Testis (tissue), 3 donors: ENCODE data around the gene TMEM151B. TPM values are rescaled to one million over a fixed set of nuclear protein-coding genes. Genes with fewer than 3 reads are reported as not detected.

Source experiments
- DNase-seq: peaks from one replicate; pipeline ENCODE4 v3.0.0-alpha.2; 2019
- H3K27ac ChIP-seq, 2 donors: fragments of 200-600 bp; sonication (generic); one replicate each; pipeline ENCODE4 v1.5.1; 2019
- H3K27me3 ChIP-seq: fragments of 200-600 bp; sonication (generic); one replicate; pipeline ENCODE4 v1.5.1; 2019
- H3K36me3 ChIP-seq: fragments of 200-600 bp; sonication (generic); one replicate; pipeline ENCODE4 v1.5.1; 2017; ENCODE audit warnings: low read depth; ENCODE audit errors: missing control alignments
- H3K4me1 ChIP-seq: fragments of 200-600 bp; sonication (generic); one replicate; pipeline ENCODE4 v1.5.1; 2019
- H3K4me3 ChIP-seq, 2 donors: fragments of 200-600 bp; sonication (generic); one replicate each; pipeline ENCODE4 v1.5.1; 2017 to 2019
- H3K9me3 ChIP-seq: fragments of 200-600 bp; sonication (generic); one replicate; pipeline ENCODE4 v1.5.1; 2017
- POLR2A ChIP-seq: fragments of 450-650 bp; IDR thresholded peaks from one replicate; pipeline ENCODE4 v1.6.1; 2017; ENCODE audit warnings: antibody characterized with exemption, mild to moderate bottlenecking, moderate library complexity
- WGBS, 2 donors: methylation state at CpG; one replicate each; pipeline ENCODE4 v1.1.5; 2018; 5-methylcytosine and 5-hydroxymethylcytosine counted together
- intact Hi-C: fragments of 100-400 bp; cut with DNase I; formaldehyde crosslinking; loops from one replicate; pipeline ENCODE4 v1.15.1; 2023; ENCODE audit warnings: low total_unique reads
- polyA plus RNA-seq: library from polyadenylated mRNA; stranded (reverse); fragments of 350-450 nt; fragmentation: Illumina TruSeq; extraction: RNeasy Lipid Tissue Mini Kit (QIAGEN cat#74804); gene quantifications from one replicate; pipeline ENCODE4 v1.2.3, GENCODE V29; 2014; ENCODE audit warnings: low read depth, low replicate concordance; ENCODE audit not compliant: insufficient read depth
- total RNA-seq, 2 donors: library from RNA; depleted of rRNA; stranded (reverse); fragments of >200 nt; gene quantifications; one replicate each; pipeline ENCODE4 v1.2.3, GENCODE V29; 2016
- TF ChIP-seq, protein P1 (sequence below), 3 experiments: fragments of 450-650 bp in 2 of 3; fragments of 200-600 bp in 1 of 3; sonication (generic) in 1 of 3; IDR thresholded peaks; one replicate each; pipeline ENCODE4 v1.5.1; 2016 to 2019; ENCODE audit warnings: antibody characterized with exemption in 3 of 3, mild to moderate bottlenecking in 2 of 3, moderate library complexity in 1 of 3

Gene TMEM151B
- total and polyA plus RNA-seq, 3 donors from 2014 or later: 1.3 to 2.8 (median 1.6) TPM

DNA sequence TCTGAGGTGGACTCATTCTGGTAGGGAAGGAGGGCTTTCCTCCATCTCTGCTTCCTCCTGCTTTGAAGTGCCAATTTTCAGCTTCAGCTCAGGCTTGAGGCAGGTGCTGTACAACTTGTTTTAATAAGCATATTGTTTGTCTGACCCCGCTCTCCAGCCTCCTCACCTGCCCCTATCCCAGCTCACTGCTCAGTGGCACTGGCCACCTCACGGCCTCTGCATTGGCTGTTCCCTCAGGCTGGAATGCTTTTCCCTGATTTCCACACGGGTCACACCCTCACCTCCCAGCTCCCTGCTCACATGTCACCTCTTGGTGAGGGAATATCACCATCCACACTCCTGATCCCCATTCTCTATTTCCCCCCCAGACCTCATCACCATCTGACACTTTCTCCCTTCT, 28.6 kb downstream of the TMEM151B start:
- TF ChIP-seq POLR2A: no peak
- TF ChIP-seq, protein P1, sequence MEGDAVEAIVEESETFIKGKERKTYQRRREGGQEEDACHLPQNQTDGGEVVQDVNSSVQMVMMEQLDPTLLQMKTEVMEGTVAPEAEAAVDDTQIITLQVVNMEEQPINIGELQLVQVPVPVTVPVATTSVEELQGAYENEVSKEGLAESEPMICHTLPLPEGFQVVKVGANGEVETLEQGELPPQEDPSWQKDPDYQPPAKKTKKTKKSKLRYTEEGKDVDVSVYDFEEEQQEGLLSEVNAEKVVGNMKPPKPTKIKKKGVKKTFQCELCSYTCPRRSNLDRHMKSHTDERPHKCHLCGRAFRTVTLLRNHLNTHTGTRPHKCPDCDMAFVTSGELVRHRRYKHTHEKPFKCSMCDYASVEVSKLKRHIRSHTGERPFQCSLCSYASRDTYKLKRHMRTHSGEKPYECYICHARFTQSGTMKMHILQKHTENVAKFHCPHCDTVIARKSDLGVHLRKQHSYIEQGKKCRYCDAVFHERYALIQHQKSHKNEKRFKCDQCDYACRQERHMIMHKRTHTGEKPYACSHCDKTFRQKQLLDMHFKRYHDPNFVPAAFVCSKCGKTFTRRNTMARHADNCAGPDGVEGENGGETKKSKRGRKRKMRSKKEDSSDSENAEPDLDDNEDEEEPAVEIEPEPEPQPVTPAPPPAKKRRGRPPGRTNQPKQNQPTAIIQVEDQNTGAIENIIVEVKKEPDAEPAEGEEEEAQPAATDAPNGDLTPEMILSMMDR (IDR thresholded peaks at IDR 0.05): no peak
- no peaks in the 10 kb centered on the region for H3K9me3 ChIP-seq
- no peaks in the 10 kb centered on the region for H3K27me3 ChIP-seq
- H3K27ac ChIP-seq: no peak overlapping the region
- intact Hi-C loops: no loop called here
- 77 to 83% methylated on average over 3 of the region's 3 CpGs for WGBS, 2 donors
- H3K4me3 ChIP-seq: no peak overlapping the region
- peaks cover 9% of the 10 kb centered on the region for H3K4me1 ChIP-seq
- DNase-seq: no peak
- H3K36me3 ChIP-seq: no peaks in the 10 kb centered on the region

DNA sequence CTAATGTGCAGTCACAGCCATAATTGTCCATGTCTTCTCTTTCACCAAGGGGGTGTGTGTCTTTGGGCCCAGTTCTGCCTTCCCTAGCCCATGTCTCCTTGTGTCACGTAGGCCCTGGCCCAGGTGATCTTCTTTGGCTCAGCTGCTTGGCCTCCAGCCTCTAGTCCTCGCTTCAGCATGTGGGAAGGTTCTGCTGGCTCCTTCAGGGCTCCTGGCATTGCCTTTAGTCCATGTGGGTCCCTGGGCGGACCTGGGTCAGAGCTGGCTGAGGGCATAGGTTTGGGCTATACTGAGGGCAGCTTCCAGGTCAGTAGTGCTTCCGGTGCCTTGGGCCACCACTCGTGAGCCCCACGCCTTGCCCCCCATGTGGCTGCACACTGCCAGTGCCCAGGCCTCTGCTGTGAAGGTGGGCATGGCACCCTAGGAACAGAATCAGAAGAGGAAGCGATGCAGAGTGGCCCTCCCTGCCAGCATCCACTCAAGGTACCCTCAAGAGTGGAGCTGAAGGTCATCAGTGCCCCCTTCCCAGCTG, 30.1 kb downstream of the TMEM151B start:
- DNase-seq: no peak
- 79 to 83% methylated on average over 3 to 7 of the region's 7 CpGs for WGBS, 2 donors
- no peaks in the 10 kb centered on the region for H3K36me3 ChIP-seq
- peaks cover 9% of the 10 kb centered on the region for H3K4me1 ChIP-seq
- TF ChIP-seq POLR2A: no peak
- TF ChIP-seq, protein P1 (IDR thresholded peaks at IDR 0.05): no peak
- no peaks in the 10 kb centered on the region for H3K27me3 ChIP-seq
- no peak overlapping the region for H3K27ac ChIP-seq
- intact Hi-C loops: no loop called here
- H3K4me3 ChIP-seq: no peak overlapping the region
- H3K9me3 ChIP-seq: no peaks in the 10 kb centered on the region

DNA sequence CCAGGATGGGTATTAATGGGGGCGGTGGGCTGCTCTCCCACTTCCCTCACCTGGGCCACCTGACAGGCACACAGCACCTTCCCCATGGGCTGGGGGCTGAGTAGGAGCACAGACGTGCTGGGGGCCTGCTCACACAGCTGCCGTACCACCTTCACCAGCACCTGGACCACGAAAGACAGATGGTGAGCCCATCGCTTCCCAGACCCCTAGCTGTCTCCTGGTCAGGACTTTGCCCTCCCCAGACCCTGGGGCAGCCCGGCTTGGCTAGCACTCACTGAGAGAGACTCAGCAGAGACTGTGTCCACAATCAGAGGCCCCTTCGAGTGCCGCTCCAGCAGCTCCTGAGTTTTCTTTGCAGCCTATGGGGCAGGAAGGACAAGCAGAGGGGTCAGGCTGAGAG, 30.9 kb downstream of the TMEM151B start:
- no peak overlapping the region for H3K4me3 ChIP-seq
- H3K36me3 ChIP-seq: no peaks in the 10 kb centered on the region
- DNase-seq: no peak
- no peak overlapping the region for H3K27ac ChIP-seq
- H3K9me3 ChIP-seq: no peaks in the 10 kb centered on the region
- TF ChIP-seq, protein P1 (IDR thresholded peaks at IDR 0.05): no peak
- no peak for TF ChIP-seq POLR2A
- intact Hi-C loops: no loop called here
- peaks cover 9% of the 10 kb centered on the region for H3K4me1 ChIP-seq
- H3K27me3 ChIP-seq: no peaks in the 10 kb centered on the region
- WGBS, 2 donors: 73 to 88% methylated on average over 2 to 8 of the region's 8 CpGs

DNA sequence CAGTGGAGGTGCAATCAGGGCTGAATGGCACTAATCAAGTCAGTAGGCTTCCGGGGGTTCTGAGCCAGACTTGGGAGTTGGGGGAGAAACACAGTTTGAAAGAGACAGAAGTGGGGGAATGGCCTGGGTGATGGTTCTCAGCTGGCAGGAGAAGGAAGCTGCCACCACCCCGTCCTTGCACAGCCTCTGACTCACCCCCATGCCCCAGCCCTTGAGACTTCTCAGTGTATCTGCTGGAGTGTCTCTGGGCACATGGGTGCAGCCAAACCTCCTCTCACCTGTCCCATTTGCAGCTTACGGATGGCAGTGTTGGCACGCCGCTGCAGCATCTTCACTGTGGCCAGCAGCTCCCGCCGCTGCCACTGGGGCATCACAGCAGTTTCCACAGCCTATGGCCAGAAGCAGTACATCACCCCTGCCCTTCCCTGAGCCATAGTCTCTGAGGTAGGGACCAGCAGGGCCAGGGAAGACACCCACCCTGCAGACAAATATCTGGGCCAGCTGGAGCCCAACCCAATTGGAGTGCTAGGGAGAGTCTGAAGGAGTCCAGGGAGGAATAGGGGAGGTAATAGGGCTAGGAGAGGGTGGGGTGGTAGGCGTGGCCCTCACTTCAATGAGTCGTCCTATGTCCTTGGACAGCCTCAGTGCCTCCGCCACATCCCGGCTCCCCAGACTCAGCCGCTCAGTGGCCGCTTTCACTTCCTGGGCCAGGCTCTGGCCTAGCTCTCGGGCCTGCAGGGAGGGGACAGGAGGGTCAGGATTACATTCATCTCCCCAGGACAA, 31.7 kb downstream of the TMEM151B start:
- DNase-seq: no peak
- no peak overlapping the region for H3K27ac ChIP-seq
- H3K27me3 ChIP-seq: no peaks in the 10 kb centered on the region
- H3K4me1 ChIP-seq: peaks cover 7% of the 10 kb centered on the region
- TF ChIP-seq POLR2A: no peak
- TF ChIP-seq, protein P1 (IDR thresholded peaks at IDR 0.05): no peak
- no peak overlapping the region for H3K4me3 ChIP-seq
- WGBS, 2 donors: 84 to 90% methylated on average over 7 to 14 of the region's 14 CpGs
- H3K9me3 ChIP-seq: no peaks in the 10 kb centered on the region
- intact Hi-C loops: no loop called here
- no peaks in the 10 kb centered on the region for H3K36me3 ChIP-seq
